NCI-H187 (cell line): ENCODE data around the gene LRRC23.
A peak's percentile ranks its signal among the peaks of the same experiment; 100 is the strongest.

Experiments used
- DNase-seq, 2 experiments: peaks; one replicate each; lab custom pipeline; 2025; lab: John Stamatoyannopoulos, UW

Gene LRRC23

GRCh38 chr12:6943722-6944380 is 39.2 kb downstream of the LRRC23 start, which contains the start of the genes C12orf57 and RNU7-1:
TSS of gene C12orf57 (plus strand) at chr12:6944022. CDS start at chr12:6944122, 100 bp downstream.
TSS of gene RNU7-1 (plus strand) at chr12:6943816.
- DNase-seq = peak; percentile 48 to 83

DNA sequence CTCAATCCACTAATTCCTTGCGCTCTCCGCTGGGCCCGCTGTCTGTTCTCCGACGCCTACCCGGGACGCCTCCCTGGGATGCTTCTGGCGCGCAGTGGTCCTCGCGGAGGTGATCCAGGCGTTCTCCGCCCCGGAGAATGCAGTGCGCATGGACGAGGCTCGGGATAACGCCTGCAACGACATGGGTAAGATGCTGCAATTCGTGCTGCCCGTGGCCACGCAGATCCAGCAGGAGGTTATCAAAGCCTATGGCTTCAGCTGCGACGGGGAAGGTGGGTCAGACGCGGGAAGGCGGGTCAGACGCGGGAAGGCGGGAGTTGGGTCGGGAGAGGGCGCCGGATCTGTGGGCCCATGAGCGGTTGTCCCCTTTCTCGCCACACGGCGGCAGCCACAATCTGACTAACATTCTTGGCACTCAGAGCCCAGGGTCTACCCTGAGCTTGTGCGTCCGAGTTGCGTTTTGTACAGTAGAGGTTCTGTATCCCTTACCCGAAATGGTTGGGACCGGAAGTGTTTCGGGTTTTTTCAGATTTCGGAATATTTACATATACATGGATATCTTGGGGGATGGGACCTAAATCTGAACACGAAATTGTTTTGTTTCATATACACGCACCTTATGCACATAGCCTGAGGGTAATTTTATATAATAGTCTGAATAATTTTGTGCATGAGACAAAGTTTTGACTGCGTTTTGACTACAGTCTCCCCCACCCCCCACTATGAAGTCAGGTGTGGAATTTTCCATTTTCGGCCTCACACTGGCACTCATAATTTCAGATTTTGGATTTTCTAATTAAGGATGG is 40.0 kb downstream of the LRRC23 start:
- DNase-seq = peak; percentile 58 to 93

GRCh38 chr12:6945613-6946012 is 41.0 kb downstream of the LRRC23 start:
- no peak for DNase-seq

DNA sequence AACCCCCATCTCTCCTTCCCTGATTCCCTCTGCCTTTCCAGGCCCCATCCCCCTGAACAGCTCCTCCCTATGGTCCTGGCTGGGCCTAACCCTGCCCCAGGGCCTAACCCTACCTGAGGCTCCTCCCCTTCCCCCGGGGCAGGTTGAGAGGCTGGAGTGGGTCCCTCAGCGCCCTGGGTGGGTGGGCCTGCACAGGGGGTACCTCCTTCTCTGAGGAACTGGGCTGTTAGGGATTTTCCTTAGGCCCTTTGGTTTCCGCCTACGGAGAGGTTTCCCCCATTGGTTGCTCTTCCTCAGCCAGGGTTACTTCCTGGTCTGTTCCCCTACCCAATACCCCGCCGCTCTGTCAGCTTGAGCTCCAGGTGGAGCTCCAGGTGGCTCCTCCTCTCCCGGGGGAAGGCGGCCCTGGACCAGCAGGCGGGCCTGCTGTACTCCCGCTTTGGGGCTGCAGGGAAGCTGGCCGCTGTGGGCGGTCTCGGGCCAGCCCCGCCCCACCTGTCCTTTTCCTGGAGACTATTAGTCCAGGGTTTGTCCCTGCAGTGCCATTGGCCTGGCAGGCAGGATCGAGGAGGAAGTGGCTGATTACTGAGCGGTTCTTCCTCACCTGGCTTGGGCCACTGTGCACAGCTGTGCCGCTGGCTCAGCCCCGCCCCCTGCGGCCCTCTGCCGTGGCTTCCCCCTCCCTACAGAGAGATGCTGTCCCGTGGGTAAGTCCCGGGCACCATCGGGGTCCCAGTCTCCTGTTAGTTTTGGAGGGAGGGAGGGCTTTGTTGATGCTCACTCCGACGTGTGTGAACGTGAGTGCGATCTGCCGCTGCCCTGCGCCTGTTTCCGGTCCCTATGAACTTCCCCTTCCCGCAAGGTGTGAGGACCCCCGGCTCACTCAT is 41.7 kb downstream of the LRRC23 start:
- DNase-seq = peak; percentile 92 to 94

GRCh38 chr12:6946920-6947374 is 42.3 kb downstream of the LRRC23 start:
- no peak for DNase-seq

DNA sequence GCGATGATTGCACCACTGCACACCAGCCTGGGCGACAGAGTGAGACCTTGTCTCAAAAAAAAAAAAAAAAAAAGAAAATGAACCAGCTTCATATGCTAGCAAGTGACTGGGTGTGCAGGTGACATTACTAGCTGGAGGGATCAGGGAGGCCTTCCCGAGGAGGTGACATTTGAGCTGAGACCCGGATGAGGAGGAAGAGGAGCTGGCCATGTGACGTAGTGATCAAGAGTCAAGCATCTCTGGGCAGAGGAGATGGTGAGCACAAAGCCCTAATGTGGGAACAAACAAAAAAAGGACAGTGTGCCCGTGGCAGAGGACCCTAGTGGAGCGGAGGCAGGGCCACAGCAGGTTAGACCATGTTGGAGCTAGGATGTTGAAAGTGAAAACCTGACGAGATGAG is 43.0 kb downstream of the LRRC23 start:
- DNase-seq = no peak

- no peak for DNase-seq
These were observed 44.4 kb downstream of the LRRC23 start for GRCh38 chr12:6948873-6949594.

DNA sequence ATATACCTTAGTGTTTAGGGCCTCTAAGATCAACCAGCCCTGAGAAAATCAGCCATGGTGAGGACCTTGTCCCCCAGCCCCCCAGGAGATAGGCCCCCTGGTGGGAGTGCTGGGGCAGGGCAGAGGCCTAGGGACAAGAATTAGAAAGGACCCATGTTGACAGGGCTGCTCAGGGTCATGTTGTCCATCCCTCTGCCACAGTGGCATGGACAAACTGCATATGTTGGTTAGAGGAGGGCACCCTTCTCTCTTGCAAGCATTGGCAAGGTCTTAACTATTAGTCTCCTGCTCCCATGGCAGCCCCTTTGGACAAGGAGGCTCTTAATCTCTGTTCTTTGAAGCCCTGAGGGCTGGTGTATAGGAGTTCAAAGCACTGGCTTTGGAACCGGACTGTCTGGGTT is 45.8 kb downstream of the LRRC23 start:
- no peak for DNase-seq

DNA sequence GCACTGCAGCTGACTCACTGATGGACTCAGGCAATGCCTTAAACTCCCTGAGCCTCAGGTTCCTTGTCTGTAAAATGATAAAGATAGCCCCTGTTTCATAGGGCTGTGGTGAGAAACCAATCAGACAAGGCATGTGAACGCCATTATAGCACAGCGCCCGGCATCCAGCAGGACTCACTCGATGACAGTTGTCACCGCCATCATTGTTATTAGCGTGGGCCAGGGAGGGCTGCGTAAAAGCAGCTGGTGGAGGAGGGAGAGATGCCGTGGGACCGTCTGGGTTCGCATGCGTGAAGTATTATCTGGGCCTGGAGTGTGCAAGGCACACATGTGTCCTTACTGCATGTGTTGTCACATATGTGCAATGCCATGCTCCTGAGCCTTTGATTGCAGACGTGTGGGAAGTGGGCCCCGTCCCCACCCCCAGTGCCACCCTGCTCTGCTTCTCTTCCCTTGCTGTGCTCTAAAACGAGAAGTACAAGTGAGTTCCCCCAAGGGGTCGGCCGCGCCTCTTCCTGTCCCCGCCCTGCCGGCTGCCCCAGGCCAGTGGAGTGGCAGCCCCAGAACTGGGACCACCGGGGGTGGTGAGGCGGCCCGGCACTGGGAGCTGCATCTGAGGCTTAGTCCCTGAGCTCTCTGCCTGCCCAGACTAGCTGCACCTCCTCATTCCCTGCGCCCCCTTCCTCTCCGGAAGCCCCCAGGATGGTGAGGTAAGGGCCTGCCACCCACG is 46.4 kb downstream of the LRRC23 start, which contains the start of gene PTPN6:
TSS of gene PTPN6 (plus strand) at position 546 of the 730 bp plus-strand sequence. CDS start at position 703, 157 bp downstream.
- DNase-seq = no peak

DNA sequence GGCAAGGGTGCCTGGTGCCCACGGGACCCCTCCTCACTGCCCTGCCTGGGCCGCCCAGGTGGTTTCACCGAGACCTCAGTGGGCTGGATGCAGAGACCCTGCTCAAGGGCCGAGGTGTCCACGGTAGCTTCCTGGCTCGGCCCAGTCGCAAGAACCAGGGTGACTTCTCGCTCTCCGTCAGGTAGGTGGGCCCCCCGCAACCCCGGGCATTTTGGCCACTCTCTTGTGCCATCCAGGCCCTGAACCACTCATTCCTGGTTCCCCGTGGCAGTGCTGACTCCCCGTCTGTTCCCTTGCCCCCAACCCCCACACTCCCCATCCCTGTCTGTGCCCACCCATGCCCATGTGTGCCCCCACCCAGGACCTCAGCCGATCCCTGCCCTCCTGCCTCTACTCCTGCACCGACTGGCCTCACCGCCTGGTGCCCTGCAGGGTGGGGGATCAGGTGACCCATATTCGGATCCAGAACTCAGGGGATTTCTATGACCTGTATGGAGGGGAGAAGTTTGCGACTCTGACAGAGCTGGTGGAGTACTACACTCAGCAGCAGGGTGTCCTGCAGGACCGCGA is 47.0 kb downstream of the LRRC23 start:
- DNase-seq = no peak

DNA sequence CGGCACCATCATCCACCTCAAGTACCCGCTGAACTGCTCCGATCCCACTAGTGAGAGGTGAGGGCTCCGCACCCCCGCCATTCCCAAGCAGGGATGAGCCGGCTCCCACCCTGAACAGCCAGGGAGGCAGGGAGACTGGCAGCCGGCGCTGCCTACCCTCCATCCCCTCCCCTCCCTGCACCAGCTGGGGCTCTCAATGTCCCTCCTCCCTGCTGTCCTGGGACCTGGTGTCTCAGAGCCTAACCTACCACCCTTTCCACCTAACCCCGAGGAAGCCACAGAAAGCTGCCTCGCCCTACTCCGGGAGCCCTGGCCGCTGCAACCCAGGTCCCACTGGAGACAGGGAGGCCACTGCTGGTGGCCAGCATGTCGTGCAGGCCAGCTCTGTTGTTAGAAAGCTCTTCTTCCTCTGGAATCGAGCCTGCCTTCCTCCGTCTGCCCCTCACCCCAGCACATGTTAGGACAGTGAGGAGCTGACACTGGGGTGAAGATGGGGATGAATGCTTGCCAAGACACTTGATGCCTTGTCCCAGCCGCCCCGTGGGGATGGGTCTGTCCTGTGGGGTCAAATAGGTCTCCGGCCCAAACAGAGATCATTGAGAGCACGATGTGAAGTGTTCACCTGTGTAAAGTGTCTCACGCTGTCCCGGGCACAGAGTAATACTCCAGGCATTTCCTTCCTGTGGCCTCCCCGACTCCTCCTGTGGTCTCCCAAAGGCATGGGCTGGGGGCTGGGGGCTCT is 47.7 kb downstream of the LRRC23 start:
- DNase-seq = no peak

DNA sequence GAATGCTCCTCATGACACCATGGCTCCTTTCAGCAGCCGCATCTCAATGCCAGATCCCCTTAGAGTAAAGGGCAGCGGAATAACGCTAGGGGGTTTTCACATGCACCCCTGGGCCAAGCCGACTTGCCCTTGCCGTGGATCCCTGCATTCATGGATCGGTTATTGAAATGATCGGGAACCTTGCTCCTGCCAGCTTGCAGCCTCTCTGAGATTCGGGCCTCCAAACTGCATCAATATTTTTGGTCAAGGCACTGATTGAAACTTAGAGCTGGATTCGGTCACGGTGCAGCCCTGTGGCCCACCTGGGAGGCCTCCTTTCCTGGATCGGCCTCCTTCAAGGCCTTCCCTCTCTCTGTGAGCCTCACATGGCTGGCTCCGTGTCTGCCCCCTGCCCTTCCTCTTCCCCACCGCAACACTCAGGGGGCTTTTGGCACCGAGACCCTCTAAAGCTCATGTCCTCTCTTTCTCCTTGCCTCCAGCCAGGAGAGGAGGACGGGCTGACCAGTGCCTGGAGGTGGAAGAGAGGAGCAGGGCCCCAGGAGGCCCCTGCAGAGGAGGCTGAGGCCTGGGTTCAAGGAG is 48.3 kb downstream of the LRRC23 start:
- DNase-seq = no peak

- no peak for DNase-seq
These were observed 49.1 kb downstream of the LRRC23 start for GRCh38 chr12:6953442-6954315.

GRCh38 chr12:6954316-6955107 is 49.9 kb downstream of the LRRC23 start:
- no peak for DNase-seq

DNA sequence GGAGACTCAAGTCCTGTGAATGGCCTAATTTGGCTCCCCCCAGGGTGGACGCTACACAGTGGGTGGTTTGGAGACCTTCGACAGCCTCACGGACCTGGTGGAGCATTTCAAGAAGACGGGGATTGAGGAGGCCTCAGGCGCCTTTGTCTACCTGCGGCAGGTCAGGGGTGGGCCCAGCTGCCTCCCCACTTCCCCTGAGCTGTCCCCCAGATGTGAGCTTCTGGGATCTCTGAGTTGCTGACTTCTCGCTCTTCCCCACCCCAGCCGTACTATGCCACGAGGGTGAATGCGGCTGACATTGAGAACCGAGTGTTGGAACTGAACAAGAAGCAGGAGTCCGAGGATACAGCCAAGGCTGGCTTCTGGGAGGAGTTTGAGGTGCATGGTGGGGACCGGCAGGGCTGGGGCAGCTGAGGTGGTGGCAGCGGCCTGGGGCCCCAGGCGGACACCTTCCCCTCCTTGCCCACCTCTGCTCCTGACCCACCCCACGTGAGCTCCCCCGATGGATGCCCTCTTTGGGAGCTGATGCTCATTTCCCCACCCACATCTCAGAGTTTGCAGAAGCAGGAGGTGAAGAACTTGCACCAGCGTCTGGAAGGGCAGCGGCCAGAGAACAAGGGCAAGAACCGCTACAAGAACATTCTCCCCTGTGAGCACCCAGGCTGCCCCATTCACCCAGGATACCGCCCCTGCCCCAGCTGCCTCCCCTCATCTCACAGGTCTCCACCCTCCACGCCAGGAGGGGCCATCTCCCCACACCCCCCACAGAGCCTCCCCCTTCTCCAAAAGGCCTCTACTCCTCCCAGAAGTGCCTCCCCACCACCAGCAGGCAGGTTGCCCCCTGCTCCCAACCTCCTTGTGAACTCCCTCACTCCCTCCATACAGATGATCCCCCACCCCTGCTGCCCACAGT is 50.7 kb downstream of the LRRC23 start:
- no peak for DNase-seq

DNA sequence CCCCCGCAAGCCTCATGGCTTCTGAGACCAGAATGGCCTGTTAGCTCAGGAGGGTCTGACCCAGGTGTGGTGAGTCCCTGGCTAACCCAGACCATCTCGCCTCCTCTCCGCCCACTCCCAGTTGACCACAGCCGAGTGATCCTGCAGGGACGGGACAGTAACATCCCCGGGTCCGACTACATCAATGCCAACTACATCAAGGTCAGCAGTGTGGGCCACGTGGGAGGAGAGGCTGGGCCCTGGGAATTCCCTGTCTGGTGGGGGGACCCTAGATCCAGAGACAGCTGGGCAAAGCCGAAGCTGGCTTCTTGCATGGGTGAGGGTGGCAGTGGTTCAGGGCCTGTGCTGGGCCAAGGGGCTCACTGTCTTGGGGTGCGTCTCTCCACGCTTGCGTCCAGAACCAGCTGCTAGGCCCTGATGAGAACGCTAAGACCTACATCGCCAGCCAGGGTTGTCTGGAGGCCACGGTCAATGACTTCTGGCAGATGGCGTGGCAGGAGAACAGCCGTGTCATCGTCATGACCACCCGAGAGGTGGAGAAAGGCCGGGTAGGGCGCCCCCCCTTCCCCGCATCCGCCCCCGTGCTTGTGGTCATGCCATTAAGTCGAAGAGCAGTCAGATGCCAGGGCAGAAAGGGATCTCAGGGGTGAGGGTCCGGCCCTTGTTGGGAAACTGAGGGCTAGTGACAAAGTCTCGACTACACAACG is 51.6 kb downstream of the LRRC23 start:
- no peak for DNase-seq
